Stimulated activated CD4-positive, alpha-beta T cell treated with anti-CD3 and anti-CD28 coated beads, Interleukin-12 subunit alpha, Interleukin-12 subunit beta, amount 100 ng/mL, for 48 hours (primary cell): ENCODE measurements around the gene TNS1.

Source experiments
- DNase-seq, 3 donors: peaks; one replicate each; pipeline ENCODE4 v3.0.0-alpha.2; 2020; ENCODE audit warnings: low read depth in 2 of 3, low spot score in 1 of 3

TNS1 gene

GRCh38 chr2:217980591-217980990 is 22.2 kb downstream of the TNS1 start:
- no peak for DNase-seq

- DNase-seq, result no peak
These were observed 22.8 kb downstream of the TNS1 start for GRCh38 chr2:217980036-217980435.

- no peak for DNase-seq
These were observed 23.5 kb downstream of the TNS1 start for GRCh38 chr2:217979151-217979811.

GRCh38 chr2:217978536-217979150 is 24.2 kb downstream of the TNS1 start:
- no peak for DNase-seq

- DNase-seq, result no peak
These were observed 24.8 kb downstream of the TNS1 start for GRCh38 chr2:217977840-217978535.

- no peak for DNase-seq
These were observed 26.5 kb downstream of the TNS1 start for GRCh38 chr2:217976301-217976700.

- DNase-seq, result no peak
These were observed 27.2 kb downstream of the TNS1 start for GRCh38 chr2:217975626-217976025.

GRCh38 chr2:217974389-217975005 is 28.3 kb downstream of the TNS1 start:
- DNase-seq, result no peak

GRCh38 chr2:217973008-217973787 is 29.6 kb downstream of the TNS1 start:
- no peak for DNase-seq

- no peak for DNase-seq
These were observed 30.3 kb downstream of the TNS1 start for GRCh38 chr2:217972490-217972889.

GRCh38 chr2:217972037-217972436 is 30.8 kb downstream of the TNS1 start:
- DNase-seq, result no peak

GRCh38 chr2:217971166-217971565 is 31.6 kb downstream of the TNS1 start:
- DNase-seq, result no peak

GRCh38 chr2:217970206-217970605 is 32.6 kb downstream of the TNS1 start:
- no peak for DNase-seq

GRCh38 chr2:217969588-217969987 is 33.2 kb downstream of the TNS1 start:
- DNase-seq, result no peak

- no peak for DNase-seq
These were observed 34.8 kb downstream of the TNS1 start for GRCh38 chr2:217968023-217968422.

GRCh38 chr2:217966423-217967070 is 36.2 kb downstream of the TNS1 start:
- no peak for DNase-seq

GRCh38 chr2:217964275-217965161 is 38.3 kb downstream of the TNS1 start:
- no peak for DNase-seq

- no peak for DNase-seq
These were observed 42.4 kb downstream of the TNS1 start for GRCh38 chr2:217960351-217960750.

- no peak for DNase-seq
These were observed 43.1 kb downstream of the TNS1 start for GRCh38 chr2:217959723-217960122.

- DNase-seq, result no peak
These were observed 43.9 kb downstream of the TNS1 start for GRCh38 chr2:217958884-217959225.
